Endodermal cell (in vitro differentiated cells): Measurements from ENCODE around the gene NUP210. TPM values are rescaled to one million over a fixed set of nuclear protein-coding genes. Genes with fewer than 3 reads are reported as not detected.

ENCODE experiments used
- DNase-seq: peaks from one replicate; pipeline ENCODE4 v3.0.0-alpha.2; 2017
- H3K27ac ChIP-seq: 2 replicates; pipeline ENCODE4 v1.5.1; 2013; ENCODE audit warnings: mild to moderate bottlenecking, low read depth, low read length, moderate library complexity
- H3K27me3 ChIP-seq: 2 replicates; pipeline ENCODE4 v1.6.1; 2013; ENCODE audit warnings: mild to moderate bottlenecking, low read length, moderate library complexity; ENCODE audit not compliant: insufficient read depth, control insufficient read depth, poor library complexity, severe bottlenecking
- H3K36me3 ChIP-seq: 2 replicates; pipeline ENCODE4 v1.7.0; 2013; ENCODE audit warnings: mild to moderate bottlenecking, low read length, moderate library complexity; ENCODE audit not compliant: control insufficient read depth, insufficient read depth
- H3K4me1 ChIP-seq: one replicate; pipeline ENCODE4 v1.7.0; 2013; ENCODE audit warnings: low read length; ENCODE audit not compliant: control insufficient read depth, insufficient read depth
- H3K4me3 ChIP-seq: 2 replicates; pipeline ENCODE4 v1.5.1; 2013; ENCODE audit warnings: mild to moderate bottlenecking, low read length, moderate library complexity
- H3K9ac ChIP-seq: 2 replicates; pipeline ENCODE4 v1.6.1; 2013; ENCODE audit warnings: mild to moderate bottlenecking, low read length, moderate library complexity; ENCODE audit not compliant: poor library complexity, severe bottlenecking; ENCODE audit errors: extremely low read depth
- H3K9me3 ChIP-seq: 2 replicates; pipeline ENCODE4 v1.6.1; 2013; ENCODE audit warnings: mild to moderate bottlenecking, low read length, moderate library complexity; ENCODE audit not compliant: control insufficient read depth
- H3K27ac Mint-ChIP-seq: 2 replicates; pipeline ENCODE4 v1.8.0; 2020; ENCODE audit warnings: mixed read lengths
- H3K27me3 Mint-ChIP-seq: 2 replicates; pipeline ENCODE4 v1.8.0; 2021; ENCODE audit warnings: mild to moderate bottlenecking, mixed read lengths; ENCODE audit not compliant: insufficient read depth
- H3K36me3 Mint-ChIP-seq: 2 replicates; pipeline ENCODE4 v1.8.0; 2020; ENCODE audit warnings: low read depth, mixed read lengths
- H3K4me1 Mint-ChIP-seq: 2 replicates; pipeline ENCODE4 v1.8.0; 2020; ENCODE audit warnings: mixed read lengths
- H3K4me3 Mint-ChIP-seq: 2 replicates; pipeline ENCODE4 v1.8.0; 2020; ENCODE audit warnings: mild to moderate bottlenecking, moderate library complexity, mixed read lengths
- H3K9me3 Mint-ChIP-seq: 2 replicates; pipeline ENCODE4 v1.8.0; 2020; ENCODE audit warnings: mild to moderate bottlenecking, mixed read lengths
- WGBS, 2 experiments: methylation state at CpG; one replicate each; pipeline versions ENCODE4 v1.1.5 to v1.1.7; 2013; ENCODE audit warnings: missing lambda C conversion rate in 2 of 2, mixed read lengths in 1 of 2; ENCODE audit not compliant: insufficient coverage in 1 of 2, insufficient read length in 1 of 2; 5-methylcytosine and 5-hydroxymethylcytosine counted together
- total RNA-seq, 2 donors: library from RNA; stranded (reverse); fragmentation: NEBNext Ultra II Directional in 1 of 2; extraction: Animal tissue kit (Norgen Biotek cat#: 25700) in 1 of 2; gene quantifications; 2 replicates in 1 of 2; 3 replicates in 1 of 2; pipeline ENCODE4 v1.2.1, GENCODE V29; 2021
- TF ChIP-seq, protein P1 (sequence below): fragments of 200-600 bp; sonication (generic); conservative IDR thresholded peaks from 2 replicates; pipeline ENCODE4 v1.5.0; 2021; ENCODE audit warnings: antibody characterized with exemption, mild to moderate bottlenecking

The NUP210 gene
- total RNA-seq, 2 donors from 2014 or later = 43.0 to 62.3 TPM

DNA sequence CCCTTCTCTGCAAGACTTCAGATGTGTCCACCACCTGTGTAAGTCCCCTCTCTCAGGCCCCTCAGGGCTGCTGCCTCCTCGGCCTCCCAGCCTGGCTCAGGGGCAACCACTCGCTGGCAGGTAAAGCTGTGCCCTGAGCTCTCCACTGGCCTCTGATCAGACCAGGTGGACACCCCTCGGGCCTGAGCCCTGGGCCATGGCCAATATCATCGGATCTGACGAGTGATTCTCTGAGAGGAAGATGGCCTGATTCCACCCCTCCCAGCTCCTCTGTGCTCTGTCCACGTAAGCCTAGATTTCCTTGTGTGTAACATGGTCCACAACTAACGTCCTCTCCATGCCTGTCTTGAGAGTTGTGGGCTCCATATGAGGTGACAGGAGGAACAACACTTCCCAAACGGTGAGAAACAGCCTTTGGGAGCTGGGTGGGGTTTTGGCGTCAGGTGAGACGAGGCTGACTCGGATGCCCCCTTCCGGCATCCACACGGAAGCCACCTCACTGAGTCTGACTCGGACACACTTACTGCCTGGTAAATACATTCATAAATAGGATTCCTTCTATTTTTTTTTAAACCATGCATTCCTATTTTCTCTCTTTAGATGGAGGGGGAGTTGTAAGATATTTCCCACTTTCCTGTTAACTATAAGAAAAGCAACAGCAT is 86.8 kb downstream of the NUP210 start:
- H3K9me3 Mint-ChIP-seq = no peaks in the 10 kb centered on the region
- H3K27me3 Mint-ChIP-seq = no peaks in the 10 kb centered on the region
- TF ChIP-seq, protein P1, sequence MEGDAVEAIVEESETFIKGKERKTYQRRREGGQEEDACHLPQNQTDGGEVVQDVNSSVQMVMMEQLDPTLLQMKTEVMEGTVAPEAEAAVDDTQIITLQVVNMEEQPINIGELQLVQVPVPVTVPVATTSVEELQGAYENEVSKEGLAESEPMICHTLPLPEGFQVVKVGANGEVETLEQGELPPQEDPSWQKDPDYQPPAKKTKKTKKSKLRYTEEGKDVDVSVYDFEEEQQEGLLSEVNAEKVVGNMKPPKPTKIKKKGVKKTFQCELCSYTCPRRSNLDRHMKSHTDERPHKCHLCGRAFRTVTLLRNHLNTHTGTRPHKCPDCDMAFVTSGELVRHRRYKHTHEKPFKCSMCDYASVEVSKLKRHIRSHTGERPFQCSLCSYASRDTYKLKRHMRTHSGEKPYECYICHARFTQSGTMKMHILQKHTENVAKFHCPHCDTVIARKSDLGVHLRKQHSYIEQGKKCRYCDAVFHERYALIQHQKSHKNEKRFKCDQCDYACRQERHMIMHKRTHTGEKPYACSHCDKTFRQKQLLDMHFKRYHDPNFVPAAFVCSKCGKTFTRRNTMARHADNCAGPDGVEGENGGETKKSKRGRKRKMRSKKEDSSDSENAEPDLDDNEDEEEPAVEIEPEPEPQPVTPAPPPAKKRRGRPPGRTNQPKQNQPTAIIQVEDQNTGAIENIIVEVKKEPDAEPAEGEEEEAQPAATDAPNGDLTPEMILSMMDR = no peak
- DNase-seq = no peak
- Histone ChIP-seq H3K9me3 (no peaks in the 10 kb centered on the region), H3K4me1 (no peaks in the 10 kb centered on the region), H3K27ac (no peak overlapping the region), H3K36me3 (peaks cover 16% of the 10 kb centered on the region), H3K27me3 (no peaks in the 10 kb centered on the region), H3K4me3 (no peak overlapping the region), H3K9ac (no peak overlapping the region)
- 90 to 91% methylated on average over 11 to 13 of the region's 14 CpGs for WGBS, 2 experiments
- H3K36me3 Mint-ChIP-seq = peaks cover 16% of the 10 kb centered on the region
- H3K4me1 Mint-ChIP-seq = no peaks in the 10 kb centered on the region
- peak overlapping the region; percentile 67 for H3K27ac Mint-ChIP-seq
- no peak overlapping the region for H3K4me3 Mint-ChIP-seq

DNA sequence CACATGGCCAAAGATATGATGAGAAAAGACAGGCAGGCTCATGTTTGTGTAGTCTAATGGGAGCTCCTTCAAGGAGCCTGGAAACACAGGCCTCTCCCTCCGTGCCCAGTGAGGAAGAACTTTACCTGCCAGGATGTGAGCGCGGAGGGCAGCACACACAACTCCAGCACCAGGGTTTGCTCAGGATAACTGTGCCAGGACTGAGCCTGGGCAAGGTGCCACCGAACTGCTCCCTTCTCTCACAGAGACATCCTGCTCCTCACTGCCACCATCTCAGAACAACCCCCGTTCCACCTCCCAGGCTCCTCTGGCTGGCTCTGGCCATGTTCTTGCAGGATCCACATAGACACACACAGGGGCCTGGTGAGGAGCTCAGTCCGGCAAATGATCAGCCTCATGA is 87.4 kb downstream of the NUP210 start:
- H3K36me3 Mint-ChIP-seq = peaks cover 16% of the 10 kb centered on the region
- no peak for DNase-seq

DNA sequence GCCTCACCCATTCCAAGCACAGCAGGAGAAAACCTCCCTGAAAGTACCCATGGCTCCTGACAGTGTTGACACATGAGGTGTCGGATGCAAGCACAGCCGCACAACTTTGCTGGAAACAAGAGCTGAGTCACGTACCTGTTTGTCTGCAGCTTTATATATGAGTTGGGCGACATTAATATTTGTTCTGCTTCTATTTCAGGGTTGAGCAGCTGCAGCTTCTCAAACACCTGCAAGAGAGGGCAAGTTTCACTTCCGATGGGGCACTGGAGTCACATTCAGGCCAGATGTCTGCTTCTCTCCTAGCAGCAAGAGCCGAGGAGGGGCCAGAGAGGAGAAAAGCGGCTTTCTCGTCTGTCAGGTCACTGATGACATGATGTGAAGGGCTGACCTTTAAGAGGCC is 88.0 kb downstream of the NUP210 start:
- Histone ChIP-seq H3K27me3 (no peaks in the 10 kb centered on the region), H3K9me3 (no peaks in the 10 kb centered on the region), H3K9ac (no peak overlapping the region), H3K4me3 (no peak overlapping the region), H3K36me3 (peaks cover 16% of the 10 kb centered on the region), H3K4me1 (no peaks in the 10 kb centered on the region), H3K27ac (no peak overlapping the region)
- Mint-ChIP-seq H3K4me1 (no peaks in the 10 kb centered on the region), H3K27me3 (no peaks in the 10 kb centered on the region), H3K36me3 (peaks cover 13% of the 10 kb centered on the region), H3K9me3 (no peaks in the 10 kb centered on the region), H3K27ac (peak overlapping the region; percentile 64), H3K4me3 (no peak overlapping the region)
- 88 to 91% methylated on average over 8 of the region's 8 CpGs for WGBS, 2 experiments
- TF ChIP-seq, protein P1 = no peak
- DNase-seq = no peak

More for the DNA sequence above, 87.4 kb downstream of the NUP210 start:
- Histone ChIP-seq H3K4me1 (no peaks in the 10 kb centered on the region), H3K36me3 (peaks cover 16% of the 10 kb centered on the region), H3K9ac (no peak overlapping the region), H3K9me3 (no peaks in the 10 kb centered on the region), H3K27ac (no peak overlapping the region), H3K4me3 (no peak overlapping the region), H3K27me3 (no peaks in the 10 kb centered on the region)
- Mint-ChIP-seq H3K27ac (no peak overlapping the region), H3K4me3 (no peak overlapping the region), H3K27me3 (no peaks in the 10 kb centered on the region), H3K9me3 (no peaks in the 10 kb centered on the region), H3K4me1 (no peaks in the 10 kb centered on the region)
- TF ChIP-seq, protein P1 = no peak
- 94 to 96% methylated on average over 4 to 6 of the region's 6 CpGs for WGBS, 2 experiments
